GM23338 (cell line): Measurements from ENCODE around the gene KIAA1755. TPM values are rescaled to one million over a fixed set of nuclear protein-coding genes. Genes with fewer than 3 reads are reported as not detected.

ENCODE experiments used
- ATAC-seq: fragments of 200-7000 bp; cut with Tn5 transposase; 3 replicates; pipeline ENCODE4 v1.9.1; 2020
- DNase-seq: peaks from one replicate; pipeline ENCODE4 v3.0.0-alpha.2; 2015; ENCODE audit warnings: low spot score
- H2AFZ ChIP-seq: fragments of 200-600 bp; sonication (generic); 2 replicates; pipeline ENCODE4 v1.8.0; 2016; ENCODE audit warnings: antibody characterized with exemption, mild to moderate bottlenecking, moderate library complexity
- H3F3A ChIP-seq: fragments of 200-600 bp; sonication (generic); replicated peaks from 2 replicates; pipeline ENCODE4 v1.8.0; 2017; ENCODE audit warnings: antibody characterized with exemption, mixed run types, low read depth
- H3K27ac ChIP-seq: fragments of 200-600 bp; sonication (generic); 2 replicates; pipeline ENCODE4 v1.6.1; 2016; ENCODE audit warnings: low read depth
- H3K27me3 ChIP-seq: fragments of 200-600 bp; sonication (generic); 2 replicates; pipeline ENCODE4 v1.8.0; 2016; ENCODE audit warnings: mild to moderate bottlenecking, mixed run types, moderate library complexity; ENCODE audit not compliant: insufficient read depth
- H3K36me3 ChIP-seq: fragments of 200-600 bp; sonication (generic); 2 replicates; pipeline ENCODE4 v1.8.0; 2016; ENCODE audit warnings: mild to moderate bottlenecking; ENCODE audit not compliant: insufficient read depth
- H3K4me1 ChIP-seq: fragments of 200-600 bp; sonication (generic); 2 replicates; pipeline ENCODE4 v1.8.0; 2016; ENCODE audit warnings: mild to moderate bottlenecking, moderate library complexity; ENCODE audit not compliant: insufficient read depth
- H3K4me2 ChIP-seq: fragments of 200-600 bp; sonication (generic); 2 replicates; pipeline ENCODE4 v1.7.1; 2017; ENCODE audit warnings: mixed run types
- H3K4me3 ChIP-seq: fragments of 200-600 bp; sonication (generic); 2 replicates; pipeline ENCODE4 v1.6.1; 2016; ENCODE audit warnings: mixed run types
- H3K79me2 ChIP-seq: fragments of 200-600 bp; sonication (generic); replicated peaks from 2 replicates; pipeline ENCODE4 v1.8.0; 2017; ENCODE audit warnings: mild to moderate bottlenecking; ENCODE audit not compliant: insufficient read depth
- H3K9me2 ChIP-seq: fragments of 200-600 bp; sonication (generic); 2 replicates; pipeline ENCODE4 v1.8.0; 2017; ENCODE audit not compliant: insufficient read depth
- H4K20me1 ChIP-seq: fragments of 200-600 bp; sonication (generic); replicated peaks from 2 replicates; pipeline ENCODE4 v1.8.0; 2017; ENCODE audit warnings: mild to moderate bottlenecking; ENCODE audit not compliant: insufficient read depth
- H3K27ac Mint-ChIP-seq: 2 replicates; pipeline ENCODE4 v1.8.0; 2020; ENCODE audit warnings: inconsistent platforms, mild to moderate bottlenecking, moderate library complexity, mixed read lengths
- H3K27me3 Mint-ChIP-seq: 3 replicates; pipeline ENCODE4 v1.8.0; 2022; ENCODE audit warnings: low read depth, mild to moderate bottlenecking, moderate library complexity, mixed read lengths, inconsistent platforms; ENCODE audit not compliant: insufficient read depth, poor library complexity
- H3K36me3 Mint-ChIP-seq: 3 replicates; pipeline ENCODE4 v1.8.0; 2021; ENCODE audit warnings: low read depth, mild to moderate bottlenecking, inconsistent platforms, moderate library complexity, mixed read lengths
- H3K4me1 Mint-ChIP-seq: 3 replicates; pipeline ENCODE4 v1.8.0; 2020; ENCODE audit warnings: mild to moderate bottlenecking, inconsistent platforms, mixed read lengths
- H3K4me3 Mint-ChIP-seq: 3 replicates; pipeline ENCODE4 v1.8.0; 2021; ENCODE audit warnings: moderate library complexity, mild to moderate bottlenecking, inconsistent platforms, mixed read lengths
- H3K9me3 Mint-ChIP-seq: 3 replicates; pipeline ENCODE4 v1.8.0; 2020; ENCODE audit warnings: moderate library complexity, mild to moderate bottlenecking, inconsistent platforms, mixed read lengths
- CREB1 ChIP-seq: fragments of 250-450 bp; sonication (Bioruptor Pico); IDR thresholded peaks from 2 replicates; pipeline ENCODE4 v1.5.0; 2020; ENCODE audit warnings: low read depth, mild to moderate bottlenecking, moderate library complexity
- CTCF ChIP-seq, 2 experiments: fragments of 200-600 bp in 1 of 2; sonication (generic) in 1 of 2; conservative IDR thresholded peaks; 2 replicates each; pipeline versions ENCODE4 v1.5.1 to v1.6.1; 2016 to 2017; ENCODE audit warnings: antibody characterized with exemption in 2 of 2, low read depth in 2 of 2, mild to moderate bottlenecking in 2 of 2, moderate library complexity in 1 of 2
- EZH2 ChIP-seq: fragments of 200-600 bp; sonication (generic); IDR thresholded peaks from one replicate; pipeline ENCODE4 v1.8.0; 2017; ENCODE audit warnings: antibody characterized with exemption, mild to moderate bottlenecking, low read depth; ENCODE audit not compliant: unreplicated experiment
- EZH2phosphoT487 ChIP-seq: fragments of 200-600 bp; sonication (generic); IDR thresholded peaks from one replicate; pipeline ENCODE4 v1.8.1; 2018; ENCODE audit warnings: antibody characterized with exemption; ENCODE audit not compliant: unreplicated experiment
- JUNB ChIP-seq: IDR thresholded peaks from one replicate; pipeline ENCODE4 v1.6.1; 2016; ENCODE audit warnings: antibody characterized with exemption; ENCODE audit not compliant: unreplicated experiment
- NANOG ChIP-seq: IDR thresholded peaks from 2 replicates; pipeline ENCODE4 v1.6.1; 2016; ENCODE audit warnings: antibody characterized with exemption, borderline replicate concordance
- POLR2AphosphoS5 ChIP-seq: IDR thresholded peaks from 2 replicates; pipeline ENCODE4 v1.6.1; 2016; ENCODE audit warnings: antibody characterized with exemption, low read depth
- STAT1 ChIP-seq: IDR thresholded peaks from one replicate; pipeline ENCODE4 v1.6.1; 2016; ENCODE audit warnings: antibody characterized with exemption; ENCODE audit not compliant: unreplicated experiment
- ZNF114 ChIP-seq: fragments of 250-450 bp; sonication (Bioruptor Pico); IDR thresholded peaks from 2 replicates; pipeline ENCODE4 v1.5.0; 2020; ENCODE audit warnings: mild to moderate bottlenecking, moderate library complexity
- ZNF331 ChIP-seq: fragments of 250-450 bp; sonication (Bioruptor Pico); IDR thresholded peaks from 2 replicates; pipeline ENCODE4 v1.5.0; 2020; ENCODE audit warnings: low read depth, mild to moderate bottlenecking, moderate library complexity
- ZNF462 ChIP-seq: fragments of 250-450 bp; sonication (Bioruptor Pico); IDR thresholded peaks from 2 replicates; pipeline ENCODE4 v1.5.0; 2020; ENCODE audit warnings: mild to moderate bottlenecking, moderate library complexity
- polyA plus RNA-seq: library from polyadenylated mRNA; unstranded; fragments of >200 nt; fragmentation: Nextera tagmentation; extraction: Ambion mirVana; gene quantifications from 2 replicates; pipeline ENCODE4 v1.2.1, GENCODE V29; 2016
- total RNA-seq: library from RNA; depleted of rRNA; stranded (reverse); fragments of >200 nt; shearing (Covaris generic); gene quantifications from 2 replicates; pipeline ENCODE4 v1.2.3, GENCODE V29; 2014
- TF ChIP-seq, protein P1 (sequence below): IDR thresholded peaks from one replicate; pipeline ENCODE4 v1.6.1; 2018; ENCODE audit warnings: antibody characterized with exemption; ENCODE audit not compliant: unreplicated experiment
- TF ChIP-seq, protein P2 (sequence below): IDR thresholded peaks from 2 replicates; pipeline ENCODE4 v1.6.1; 2016; ENCODE audit warnings: antibody characterized with exemption

Gene KIAA1755
- total and polyA plus RNA-seq, 2 experiments from 2014 or later, result 0.28 TPM; not detected in 1

- no peaks in the 10 kb centered on the region for H3K9me2 ChIP-seq
- H4K20me1 ChIP-seq, result no peaks in the 10 kb centered on the region
- no peaks in the 10 kb centered on the region for H3K79me2 ChIP-seq
- Mint-ChIP-seq H3K4me3 (no peak overlapping the region), H3K27ac (no peak overlapping the region), H3K9me3 (no peaks in the 10 kb centered on the region), H3K36me3 (no peaks in the 10 kb centered on the region), H3K27me3 (no peaks in the 10 kb centered on the region), H3K4me1 (no peaks in the 10 kb centered on the region)
- no peaks in the 10 kb centered on the region for H3K27me3 ChIP-seq
- DNase-seq (no peak), ATAC-seq (no peak)
- no peak overlapping the region for H2AFZ ChIP-seq
- H3K27ac ChIP-seq, result no peak overlapping the region
- no peaks in the 10 kb centered on the region for H3F3A ChIP-seq
- H3K4me2 ChIP-seq, result no peak overlapping the region
- no peaks in the 10 kb centered on the region for H3K36me3 ChIP-seq
- no peak overlapping the region for H3K4me3 ChIP-seq
- TF ChIP-seq ZNF331 (CRISPR knock-in tag), result no peak
- no peak for TF ChIP-seq JUNB
- TF ChIP-seq, protein P1, sequence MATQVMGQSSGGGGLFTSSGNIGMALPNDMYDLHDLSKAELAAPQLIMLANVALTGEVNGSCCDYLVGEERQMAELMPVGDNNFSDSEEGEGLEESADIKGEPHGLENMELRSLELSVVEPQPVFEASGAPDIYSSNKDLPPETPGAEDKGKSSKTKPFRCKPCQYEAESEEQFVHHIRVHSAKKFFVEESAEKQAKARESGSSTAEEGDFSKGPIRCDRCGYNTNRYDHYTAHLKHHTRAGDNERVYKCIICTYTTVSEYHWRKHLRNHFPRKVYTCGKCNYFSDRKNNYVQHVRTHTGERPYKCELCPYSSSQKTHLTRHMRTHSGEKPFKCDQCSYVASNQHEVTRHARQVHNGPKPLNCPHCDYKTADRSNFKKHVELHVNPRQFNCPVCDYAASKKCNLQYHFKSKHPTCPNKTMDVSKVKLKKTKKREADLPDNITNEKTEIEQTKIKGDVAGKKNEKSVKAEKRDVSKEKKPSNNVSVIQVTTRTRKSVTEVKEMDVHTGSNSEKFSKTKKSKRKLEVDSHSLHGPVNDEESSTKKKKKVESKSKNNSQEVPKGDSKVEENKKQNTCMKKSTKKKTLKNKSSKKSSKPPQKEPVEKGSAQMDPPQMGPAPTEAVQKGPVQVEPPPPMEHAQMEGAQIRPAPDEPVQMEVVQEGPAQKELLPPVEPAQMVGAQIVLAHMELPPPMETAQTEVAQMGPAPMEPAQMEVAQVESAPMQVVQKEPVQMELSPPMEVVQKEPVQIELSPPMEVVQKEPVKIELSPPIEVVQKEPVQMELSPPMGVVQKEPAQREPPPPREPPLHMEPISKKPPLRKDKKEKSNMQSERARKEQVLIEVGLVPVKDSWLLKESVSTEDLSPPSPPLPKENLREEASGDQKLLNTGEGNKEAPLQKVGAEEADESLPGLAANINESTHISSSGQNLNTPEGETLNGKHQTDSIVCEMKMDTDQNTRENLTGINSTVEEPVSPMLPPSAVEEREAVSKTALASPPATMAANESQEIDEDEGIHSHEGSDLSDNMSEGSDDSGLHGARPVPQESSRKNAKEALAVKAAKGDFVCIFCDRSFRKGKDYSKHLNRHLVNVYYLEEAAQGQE, result no peak
- TF ChIP-seq CTCF (conservative IDR thresholded peaks at IDR 0.05; ENCODE audit: low read depth in 2 of 2), result no peak
- no peak for TF ChIP-seq POLR2AphosphoS5
- TF ChIP-seq ZNF114 (CRISPR knock-in tag), result no peak
- TF ChIP-seq, protein P2, sequence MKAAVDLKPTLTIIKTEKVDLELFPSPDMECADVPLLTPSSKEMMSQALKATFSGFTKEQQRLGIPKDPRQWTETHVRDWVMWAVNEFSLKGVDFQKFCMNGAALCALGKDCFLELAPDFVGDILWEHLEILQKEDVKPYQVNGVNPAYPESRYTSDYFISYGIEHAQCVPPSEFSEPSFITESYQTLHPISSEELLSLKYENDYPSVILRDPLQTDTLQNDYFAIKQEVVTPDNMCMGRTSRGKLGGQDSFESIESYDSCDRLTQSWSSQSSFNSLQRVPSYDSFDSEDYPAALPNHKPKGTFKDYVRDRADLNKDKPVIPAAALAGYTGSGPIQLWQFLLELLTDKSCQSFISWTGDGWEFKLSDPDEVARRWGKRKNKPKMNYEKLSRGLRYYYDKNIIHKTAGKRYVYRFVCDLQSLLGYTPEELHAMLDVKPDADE, result no peak
- TF ChIP-seq CREB1 (CRISPR knock-in tag), result no peak
- TF ChIP-seq EZH2, result no peak
- no peak for TF ChIP-seq ZNF462 (CRISPR knock-in tag)
- TF ChIP-seq EZH2phosphoT487, result no peak
- no peak for TF ChIP-seq STAT1
- no peak for TF ChIP-seq NANOG
- no peaks in the 10 kb centered on the region for H3K4me1 ChIP-seq
Observed at GRCh38 chr20:38181207-38181801, 79.2 kb downstream of the KIAA1755 start.
